ENCODE results near the gene OSBPL8.

Gene OSBPL8

DNA sequence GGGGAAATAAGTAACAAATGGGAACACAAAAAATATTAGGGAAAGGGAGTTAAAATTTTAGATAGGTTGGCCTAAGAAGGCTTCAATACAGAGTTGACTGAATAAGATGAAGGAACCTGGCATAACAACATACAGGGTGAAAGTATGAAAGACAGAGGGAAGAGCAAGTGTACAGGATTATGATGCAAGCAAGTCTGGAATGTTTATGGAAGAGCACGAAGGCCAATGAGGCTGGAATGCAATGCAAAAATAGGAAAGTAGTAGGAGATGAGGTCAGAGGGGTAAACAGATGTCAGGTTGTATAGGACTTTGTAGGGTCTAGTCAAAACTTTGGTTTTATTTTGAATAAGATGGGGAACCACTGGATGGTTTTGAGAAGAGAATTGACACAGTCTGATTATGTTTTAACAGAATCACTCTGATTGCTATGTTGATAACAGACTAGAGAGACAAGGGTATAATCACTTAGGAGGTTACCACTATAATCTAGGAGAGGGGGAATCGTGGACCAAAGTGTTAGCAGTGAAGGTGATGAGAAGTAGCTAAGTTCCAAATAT is 96.8 kb downstream of the OSBPL8 start:
- DNase-seq, result no peak

DNA sequence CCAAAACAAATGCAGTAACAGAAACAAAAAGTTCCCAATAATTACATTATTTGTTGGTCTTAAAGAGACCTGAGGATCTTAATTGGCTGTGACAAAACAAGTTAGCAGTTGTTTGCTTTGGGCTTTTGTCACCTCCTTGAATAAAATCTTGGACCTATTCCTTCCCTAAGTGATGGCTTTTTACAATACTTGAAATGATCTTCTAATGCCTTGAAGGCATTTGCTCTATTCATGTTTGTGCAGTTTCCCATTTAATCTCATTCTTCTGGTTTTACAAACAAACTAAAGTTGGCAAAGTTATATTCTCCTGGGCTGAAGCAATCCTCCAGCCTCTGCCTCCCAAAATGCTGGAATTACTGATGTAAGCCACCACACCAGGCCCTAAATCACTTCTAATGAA is 98.8 kb downstream of the OSBPL8 start:
- DNase-seq, result no peak

DNA sequence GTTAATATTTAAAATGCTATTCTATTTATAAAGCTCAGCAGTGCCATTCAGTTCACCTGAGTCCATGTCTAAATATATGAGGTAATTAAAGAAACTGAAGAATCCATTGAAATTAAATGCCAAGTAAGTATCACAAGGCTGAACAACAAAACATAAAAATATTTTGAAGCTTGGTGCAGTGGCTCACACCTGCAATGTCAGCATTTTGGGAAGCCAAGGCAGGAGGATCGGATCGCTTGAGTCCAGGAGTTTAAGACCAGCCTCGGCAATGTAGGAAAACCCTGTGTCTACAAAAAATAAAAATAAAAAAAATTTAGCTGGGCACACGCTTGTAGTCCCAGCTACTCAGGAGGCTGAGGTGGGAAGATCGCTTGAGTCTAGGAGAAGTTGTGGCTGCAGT is 101.8 kb downstream of the OSBPL8 start:
- DNase-seq, result no peak

DNA sequence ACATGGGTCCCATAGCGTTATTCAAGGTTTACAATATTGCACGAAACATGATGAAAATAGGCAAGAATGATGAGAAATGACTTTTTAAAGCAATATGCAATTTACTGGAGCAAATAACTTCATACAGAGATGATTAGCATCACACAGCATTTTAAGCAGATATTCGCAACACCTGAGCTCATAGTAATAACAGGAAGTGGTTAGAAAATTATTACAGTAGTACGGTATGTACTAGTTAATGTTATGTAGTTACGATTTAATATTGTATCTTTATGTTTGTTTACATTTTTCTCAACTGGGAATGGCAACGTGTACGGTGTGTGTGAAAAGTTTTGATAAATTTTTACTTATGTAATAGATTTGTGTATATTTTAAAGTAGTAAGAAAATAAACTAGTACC is 102.6 kb downstream of the OSBPL8 start:
- DNase-seq, result no peak

DNA sequence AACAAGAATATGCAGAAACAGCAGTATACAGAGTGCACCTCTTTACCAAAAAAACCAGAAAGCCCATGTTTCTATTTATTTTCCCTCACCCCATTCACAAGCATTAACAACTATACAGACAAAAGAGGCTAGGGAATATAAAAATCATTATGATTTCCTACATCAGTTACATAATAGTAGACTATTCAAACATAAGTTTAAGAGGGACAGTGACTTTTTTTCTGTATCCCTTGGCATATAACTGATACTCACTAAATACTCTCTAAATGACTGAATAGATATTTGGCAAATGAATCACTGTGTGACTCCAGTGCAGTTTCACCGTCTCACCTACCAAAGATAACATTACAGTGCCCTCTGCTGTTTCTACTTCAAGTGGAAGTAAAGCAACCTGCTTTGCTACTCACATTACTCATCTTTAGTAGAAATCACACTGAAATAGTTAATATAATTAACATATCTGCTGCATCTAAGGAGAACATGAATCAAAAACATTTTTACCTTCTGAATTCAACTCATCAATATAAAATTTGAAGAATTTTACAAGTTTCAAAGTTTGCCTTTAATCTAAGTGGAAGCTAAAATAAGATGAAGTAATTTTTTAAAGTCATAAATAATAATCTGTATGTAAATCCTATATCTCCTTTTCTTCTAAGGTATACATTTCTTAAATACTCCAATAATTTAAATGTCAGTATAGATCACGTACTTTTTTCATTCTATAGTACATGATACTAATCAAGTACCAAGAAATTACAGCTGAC is 103.8 kb downstream of the OSBPL8 start:
- DNase-seq, result peak; percentile 67

DNA sequence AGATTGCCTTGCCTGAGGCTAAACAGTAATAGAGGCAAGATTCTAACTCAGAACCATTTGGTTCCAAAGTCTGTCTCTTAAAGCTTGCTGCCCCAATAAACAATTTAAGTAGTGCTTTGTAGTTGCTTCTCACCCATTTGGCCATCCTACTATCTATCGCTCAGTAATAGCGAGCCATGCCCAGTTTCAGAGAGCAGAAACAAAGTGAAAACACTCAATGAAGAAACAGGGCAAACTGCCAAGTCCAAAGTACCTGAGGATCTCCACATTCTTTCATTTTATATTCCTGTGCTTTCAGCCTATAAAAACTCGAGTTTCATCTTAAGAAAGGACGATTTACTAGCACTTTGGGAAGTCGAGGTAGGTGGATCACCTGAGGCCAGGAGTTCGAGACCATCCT is 108.0 kb downstream of the OSBPL8 start:
- no peak for DNase-seq

DNA sequence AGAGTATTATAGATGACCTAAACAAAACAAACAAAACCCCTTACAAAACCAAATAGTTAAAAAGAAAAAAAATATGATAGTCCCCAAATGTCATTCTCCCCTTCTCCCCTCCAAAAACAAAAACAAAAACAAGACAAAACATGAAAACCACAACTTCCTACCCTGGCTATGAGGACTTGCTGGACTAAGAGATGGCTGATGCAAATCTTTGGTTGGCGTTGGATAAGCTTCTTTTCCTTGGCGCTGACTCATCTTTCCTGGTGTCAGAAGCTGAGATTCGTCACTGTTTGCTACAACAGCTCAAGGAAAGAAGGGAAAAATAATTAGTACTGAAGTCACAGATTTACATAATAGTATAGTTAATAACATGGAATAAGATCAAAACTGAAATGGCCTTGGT is 108.9 kb downstream of the OSBPL8 start:
- peak; percentile 2 for DNase-seq

DNA sequence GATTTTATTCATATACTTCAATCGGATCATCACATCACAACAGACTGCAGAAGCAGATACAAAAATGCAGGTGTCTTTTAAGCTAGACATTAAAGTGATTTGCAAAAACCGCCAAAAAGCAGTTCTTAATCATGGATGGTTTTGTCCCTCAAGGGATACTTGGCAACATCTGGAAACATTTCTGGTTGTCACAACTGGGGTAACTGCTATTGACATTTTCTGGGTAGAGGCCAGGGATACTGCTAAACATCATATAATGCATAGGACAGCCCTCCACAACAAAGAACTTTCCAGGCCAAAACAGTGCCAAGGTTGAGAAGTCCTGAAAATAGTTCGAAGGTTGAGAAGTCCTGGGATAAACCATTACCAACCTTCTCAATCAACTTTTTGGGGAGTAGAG is 109.6 kb downstream of the OSBPL8 start:
- DNase-seq, result no peak

DNA sequence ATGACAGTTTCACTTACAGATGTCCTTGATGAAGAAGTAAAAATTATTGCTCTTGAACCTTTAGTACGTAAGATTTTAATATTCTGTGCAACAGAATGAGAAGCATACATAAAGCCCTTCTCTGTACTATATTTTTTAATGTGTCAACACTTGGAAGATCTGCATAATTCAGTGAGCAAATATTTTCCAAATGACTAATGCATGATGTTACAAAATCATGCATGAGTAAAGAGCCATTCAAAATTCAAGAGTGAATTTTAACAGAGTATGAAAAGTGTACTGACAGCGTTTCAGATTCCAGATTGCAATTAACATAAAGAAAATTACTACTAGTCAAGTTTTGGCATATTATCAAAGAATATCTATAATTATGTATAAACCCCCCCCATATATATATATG is 110.0 kb downstream of the OSBPL8 start:
- DNase-seq, result no peak

DNA sequence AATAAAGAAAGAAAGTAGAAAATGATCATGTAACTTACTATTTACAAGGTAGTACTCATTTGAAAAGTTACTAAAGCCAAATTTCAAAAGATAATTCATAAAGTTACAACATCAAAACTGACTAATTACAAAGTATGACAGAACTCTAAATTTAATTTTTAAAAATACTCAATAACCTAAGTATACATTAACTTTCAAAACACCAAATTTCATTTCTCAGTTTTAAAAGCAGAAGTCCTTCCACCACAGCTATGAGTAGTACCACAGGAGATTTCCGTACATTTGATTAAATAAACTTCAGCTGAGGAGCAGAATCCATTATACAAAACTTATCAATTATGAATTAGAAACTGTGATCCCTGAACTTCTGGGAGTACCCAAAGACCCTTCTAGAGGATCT is 110.6 kb downstream of the OSBPL8 start:
- no peak for DNase-seq

DNA sequence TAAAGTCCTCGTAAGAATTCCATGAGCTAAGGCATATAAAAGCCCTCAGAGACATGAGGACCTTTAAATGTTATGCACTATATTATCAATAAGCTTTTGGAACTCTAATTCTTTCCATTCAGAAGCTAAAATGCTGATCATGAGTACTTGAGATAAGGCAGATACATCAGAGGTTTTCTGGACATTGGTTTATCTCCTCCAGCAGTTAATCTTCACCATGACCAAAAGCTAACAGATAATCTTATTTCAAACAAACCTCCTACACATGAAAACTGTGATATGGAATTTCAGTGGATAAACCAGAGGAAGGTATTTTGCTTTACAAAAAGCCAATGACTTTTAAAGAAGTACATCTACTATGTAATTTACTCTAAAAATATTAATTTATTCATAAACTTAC is 113.5 kb downstream of the OSBPL8 start:
- DNase-seq, result no peak

DNA sequence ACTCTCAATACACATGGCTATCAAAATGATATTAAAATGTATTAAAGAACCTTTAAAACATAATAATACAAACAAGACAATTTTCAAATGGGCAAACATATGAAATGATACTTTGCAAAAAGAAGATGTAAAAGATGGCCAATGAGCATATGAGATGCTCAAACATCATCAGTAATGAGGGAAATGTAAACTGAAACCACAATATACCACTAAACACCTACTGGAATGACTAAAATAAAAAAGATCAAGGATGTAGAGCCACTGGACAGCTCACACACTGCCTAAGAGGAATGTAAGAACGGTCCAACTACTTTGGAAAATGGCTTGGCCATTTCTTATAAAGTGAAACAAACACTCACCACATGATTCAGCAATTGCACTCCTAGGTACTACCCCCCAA is 114.1 kb downstream of the OSBPL8 start:
- no peak for DNase-seq

DNA sequence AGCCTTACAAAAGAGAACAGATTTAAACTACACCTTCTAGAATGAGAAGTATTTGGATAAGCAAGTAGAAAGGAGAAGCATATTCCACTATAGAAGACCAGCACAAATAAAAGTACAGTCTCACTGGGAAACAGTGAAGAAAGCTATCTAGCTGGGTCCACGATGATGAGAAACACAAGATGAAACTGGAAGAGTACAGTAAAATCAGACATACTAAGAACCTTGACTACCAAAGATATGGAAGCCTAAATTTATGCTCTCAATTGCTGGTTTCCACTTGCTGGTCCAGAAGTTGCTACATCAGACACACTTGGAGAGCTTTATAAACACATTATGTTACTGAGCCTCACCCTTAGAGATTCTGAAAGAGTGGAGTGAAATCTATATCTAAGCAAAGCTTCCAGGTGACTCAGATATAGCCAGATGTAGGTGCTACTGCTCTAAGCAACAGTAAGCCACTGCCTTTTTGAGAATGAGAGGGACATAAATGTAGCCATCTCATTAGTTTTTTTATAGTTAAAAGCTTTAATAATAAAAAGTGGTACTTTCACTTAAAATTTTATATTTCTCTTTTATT is 115.1 kb downstream of the OSBPL8 start:
- DNase-seq, result no peak

DNA sequence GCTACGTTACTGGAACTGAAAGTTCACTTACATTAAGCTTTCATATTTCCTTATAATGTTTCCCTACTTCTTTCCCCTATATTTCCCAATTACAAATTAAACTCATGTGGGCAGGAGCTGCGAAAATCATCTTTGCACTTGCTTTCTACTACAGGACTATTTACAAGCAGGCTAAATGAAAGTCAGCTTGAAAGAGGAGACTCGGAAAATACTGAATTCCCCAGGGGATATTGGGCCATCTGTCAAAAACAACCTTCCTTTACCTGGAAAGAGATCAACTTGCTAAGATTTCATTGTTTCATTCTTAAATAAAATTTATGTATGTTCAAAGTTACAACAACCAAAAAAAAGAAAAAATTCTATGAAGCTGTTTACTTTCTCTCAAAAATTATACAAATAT is 118.6 kb downstream of the OSBPL8 start:
- peak; percentile 68 for DNase-seq

DNA sequence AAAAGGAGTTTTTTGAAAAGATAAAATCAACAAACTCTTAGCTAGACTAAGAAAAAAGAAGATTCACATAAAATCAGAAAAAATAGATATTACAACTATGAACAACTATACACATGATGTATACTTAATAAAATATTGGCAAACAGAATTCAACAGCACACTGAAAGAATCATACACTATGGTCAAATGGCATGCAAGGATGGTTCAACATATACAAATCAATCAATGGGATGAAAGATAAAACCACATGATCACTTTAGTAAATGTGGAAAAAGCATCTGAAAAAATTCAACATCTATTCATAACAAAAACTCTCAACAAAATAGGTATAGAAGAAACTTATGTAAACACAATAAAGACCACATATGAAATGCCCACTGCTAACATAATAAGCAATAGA is 126.8 kb downstream of the OSBPL8 start:
- DNase-seq, result no peak

DNA sequence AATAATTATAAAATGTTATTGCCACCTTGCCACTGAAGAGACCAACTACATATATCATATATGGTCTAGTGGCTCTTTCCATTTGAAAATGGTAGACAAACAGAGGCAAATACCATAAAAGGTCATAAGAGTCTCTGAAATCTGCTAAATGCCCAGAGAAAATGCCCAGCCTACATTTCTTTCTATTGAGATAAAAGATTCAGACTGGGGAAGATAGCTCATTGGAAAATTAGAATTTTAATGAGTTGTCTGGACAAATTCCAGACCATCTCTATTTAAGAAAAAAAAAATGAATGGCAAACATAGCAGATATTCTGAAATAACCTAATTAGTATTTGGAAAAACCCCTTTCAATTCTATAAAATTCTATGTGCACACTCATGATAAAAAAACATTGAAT is 131.5 kb downstream of the OSBPL8 start:
- no peak for DNase-seq

DNA sequence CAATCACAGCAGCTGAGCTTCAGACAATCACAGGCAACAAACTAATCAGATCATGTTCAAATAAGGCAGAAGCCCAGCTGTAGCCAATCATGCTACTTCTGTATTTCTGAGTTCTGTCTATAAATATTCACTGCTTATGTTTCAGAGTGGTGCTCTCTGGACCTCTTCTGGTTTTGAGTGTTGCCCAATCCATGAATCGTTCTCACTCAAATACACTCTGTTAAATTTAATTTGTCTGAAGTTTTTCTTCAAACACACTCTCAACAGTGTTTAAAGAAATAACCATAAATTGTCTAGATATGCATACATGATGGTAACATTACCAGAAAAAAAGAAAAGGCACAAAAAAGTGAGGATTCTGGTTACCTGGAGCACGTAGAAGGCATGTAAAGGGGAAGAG is 133.4 kb downstream of the OSBPL8 start:
- DNase-seq, result no peak

DNA sequence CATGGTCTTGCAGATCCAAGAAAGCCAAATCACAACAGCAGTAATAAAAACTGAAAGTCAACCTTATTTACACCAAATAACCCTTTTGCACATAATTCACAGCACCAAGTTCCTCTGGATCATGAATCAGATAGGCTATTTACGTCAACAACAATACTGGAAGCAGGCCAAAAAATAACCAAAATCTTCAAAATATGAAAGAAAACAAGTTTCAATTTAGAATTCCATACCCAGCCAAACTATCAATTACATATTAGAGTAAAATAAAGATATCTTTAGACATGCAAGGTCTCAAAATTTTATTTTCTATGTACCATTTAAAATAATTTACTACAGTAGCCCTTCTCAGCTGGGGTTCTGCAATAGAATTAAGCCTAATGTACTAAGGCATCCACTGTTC is 134.6 kb downstream of the OSBPL8 start:
- DNase-seq, result no peak

DNA sequence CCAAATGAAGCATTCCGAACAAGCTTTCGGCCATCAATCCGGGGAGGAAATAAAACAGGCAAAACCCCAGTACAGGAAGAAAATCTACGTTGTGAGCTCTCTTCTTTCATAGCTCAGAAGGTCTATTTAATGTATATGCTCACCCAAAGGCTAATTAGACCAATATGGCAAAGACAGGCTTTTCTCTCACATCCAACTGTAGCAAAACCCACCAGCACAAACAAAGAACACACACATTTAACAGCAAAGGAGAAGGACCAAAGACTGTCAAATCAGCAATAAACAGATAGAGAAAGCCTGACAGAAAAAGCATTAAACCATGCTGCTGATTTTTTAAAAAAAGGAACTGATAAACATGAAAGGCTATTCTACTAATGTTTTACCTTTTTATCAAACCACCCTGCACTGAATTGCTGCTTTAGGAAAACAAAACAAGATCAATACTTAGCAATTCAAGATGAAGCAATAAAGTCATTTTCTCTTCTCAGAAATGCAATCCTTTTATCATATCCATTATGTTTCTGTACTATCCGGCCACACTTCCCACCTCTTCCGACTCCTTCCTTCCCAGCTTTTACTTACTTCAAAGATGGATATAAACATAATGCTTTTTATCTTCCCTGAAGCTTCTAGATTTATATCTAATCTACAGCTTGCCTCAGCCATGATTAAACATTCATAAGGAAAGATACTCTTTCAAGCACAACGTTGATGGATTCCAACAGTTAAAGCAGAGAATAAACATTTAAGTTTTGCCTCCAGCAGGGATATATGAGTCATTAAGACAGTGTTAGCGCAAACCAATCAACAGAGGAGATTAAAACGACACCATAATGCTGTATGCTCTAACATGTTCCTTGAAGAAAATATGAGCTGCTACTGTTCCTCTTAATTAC is 136.8 kb downstream of the OSBPL8 start:
- DNase-seq, result peak; percentile 52

DNA sequence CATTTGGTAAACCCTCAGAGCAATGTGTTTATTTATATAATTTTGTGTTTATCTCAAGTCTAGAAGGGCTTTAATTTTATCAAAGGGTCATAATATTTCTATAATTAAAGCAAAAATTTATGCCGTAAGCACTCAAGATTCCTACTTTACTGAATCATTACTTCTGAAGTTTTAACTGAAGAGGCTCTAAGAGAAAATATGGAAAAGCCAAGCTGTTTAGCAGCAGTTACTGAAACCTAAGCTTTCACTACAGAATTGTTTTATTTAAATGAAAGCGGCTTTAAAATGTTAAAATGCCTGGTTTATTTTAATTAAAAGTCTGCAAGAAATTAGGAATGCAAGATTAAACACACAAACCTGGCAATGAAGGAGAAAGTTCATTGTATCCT is 137.4 kb downstream of the OSBPL8 start:
- DNase-seq, result no peak

DNA sequence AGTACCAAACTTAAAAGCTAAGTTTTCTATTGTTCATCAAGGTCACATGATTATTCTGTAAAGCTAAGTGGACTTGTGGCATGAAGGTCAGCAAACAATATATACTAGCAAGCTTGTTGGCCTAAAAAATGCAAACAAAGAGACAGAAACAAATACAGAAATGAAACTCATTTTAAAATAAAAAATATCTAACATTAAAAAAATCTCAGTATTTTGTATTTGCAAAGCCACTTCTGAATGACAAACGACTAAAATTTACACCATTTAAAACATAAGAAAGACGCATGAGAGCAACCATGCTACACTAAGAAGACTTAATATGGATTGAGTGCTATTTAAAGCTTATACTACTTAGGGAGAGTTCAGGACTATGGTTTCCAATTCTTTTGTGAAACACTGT is 138.5 kb downstream of the OSBPL8 start:
- peak; percentile 44 for DNase-seq

DNA sequence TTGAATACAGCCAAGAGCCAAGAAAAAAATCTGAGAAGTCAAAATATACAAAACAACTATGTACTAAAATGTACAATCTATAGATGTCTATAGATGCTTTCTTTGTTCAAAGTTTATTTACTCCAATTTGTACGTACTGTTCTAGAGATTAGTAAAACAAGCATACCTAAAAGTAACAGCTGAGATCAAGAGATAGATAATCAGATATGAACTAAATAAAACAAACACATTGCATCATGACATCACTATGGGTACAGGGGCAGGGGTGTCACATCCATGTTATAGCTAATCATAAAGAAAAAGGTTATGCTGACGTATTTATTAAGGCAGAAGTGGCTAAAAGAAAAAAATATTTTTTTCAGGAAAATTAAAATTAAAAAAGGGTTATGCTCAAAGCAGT is 139.3 kb downstream of the OSBPL8 start:
- DNase-seq, result no peak

DNA sequence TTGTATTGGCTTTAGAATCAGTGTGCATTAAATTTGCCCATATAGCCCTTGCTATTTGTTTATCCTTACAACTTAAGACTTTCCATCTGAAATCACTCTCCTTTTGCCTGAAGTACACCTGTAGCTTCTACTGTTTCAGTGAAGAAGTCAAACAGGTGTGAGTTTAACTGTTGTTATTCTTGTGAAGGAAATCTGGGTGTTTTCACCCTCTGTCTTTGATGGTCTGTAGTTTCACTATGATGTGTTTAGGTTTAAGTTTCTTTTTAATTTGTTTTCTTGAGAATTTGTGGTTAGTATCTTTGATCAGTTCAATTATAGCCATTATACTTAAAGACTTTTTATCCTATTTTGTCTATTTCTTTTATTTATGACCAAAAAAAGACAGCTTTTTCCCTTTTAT is 142.5 kb downstream of the OSBPL8 start:
- DNase-seq, result no peak

DNA sequence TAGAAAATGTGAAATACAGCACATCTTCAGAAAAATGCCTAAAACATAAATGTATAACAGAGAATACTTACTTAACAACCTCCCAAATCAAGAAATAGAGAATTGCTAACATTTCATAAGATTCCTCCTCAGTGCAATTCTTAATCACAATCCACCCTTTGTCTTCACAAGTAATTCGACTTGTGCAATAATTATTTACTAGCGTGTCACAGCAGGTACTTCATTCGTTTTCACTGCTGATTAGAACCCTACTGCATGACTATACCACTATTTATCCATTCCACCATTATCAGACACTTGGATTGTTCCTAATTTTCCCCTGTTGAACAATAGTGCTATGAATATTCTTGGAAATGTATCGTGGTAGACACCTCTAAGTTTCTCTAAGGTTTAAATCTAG is 146.4 kb downstream of the OSBPL8 start:
- no peak for DNase-seq
